ENCODE data around the gene CCDC71. TPM values are rescaled to one million over a fixed set of nuclear protein-coding genes. Genes with fewer than 3 reads are reported as not detected.

The CCDC71 gene
- total RNA-seq, 1 experiment from 2014 or later: 26.0 TPM

GRCh38 chr3:49191741-49192140 is 25.6 kb upstream of the CCDC71 start:
- no peak for DNase-seq (ENCODE audit: unreplicated experiment)
- Mint-ChIP-seq H3K36me3 (ENCODE audit: insufficient read depth, unreplicated experiment) (no peaks in the 10 kb centered on the region), H3K9me3 (ENCODE audit: unreplicated experiment) (no peaks in the 10 kb centered on the region), H3K4me3 (ENCODE audit: unreplicated experiment) (no peak overlapping the region), H3K27me3 (ENCODE audit: insufficient read depth, unreplicated experiment) (no peaks in the 10 kb centered on the region), H3K27ac (ENCODE audit: low read depth, unreplicated experiment) (no peak overlapping the region), H3K4me1 (ENCODE audit: insufficient read depth, unreplicated experiment) (no peaks in the 10 kb centered on the region)
- no peak for TF ChIP-seq CTCF (IDR thresholded peaks at IDR 0.05; ENCODE audit: unreplicated experiment)
- no TSS peak for BruUV-seq (replicated peaks)
- POLR2A ChIA-PET: no interaction called here
- CTCF ChIA-PET: no interaction called here
- intact Hi-C loops (cut with micrococcal nuclease): no loop called here

- H3K36me3 Mint-ChIP-seq (ENCODE audit: insufficient read depth, unreplicated experiment): no peaks in the 10 kb centered on the region
- BruUV-seq (replicated peaks): no TSS peak
- POLR2A ChIA-PET: no interaction called here
- no peak for DNase-seq (ENCODE audit: unreplicated experiment)
- H3K27ac Mint-ChIP-seq (ENCODE audit: low read depth, unreplicated experiment): no peak overlapping the region
- no peaks in the 10 kb centered on the region for H3K27me3 Mint-ChIP-seq (ENCODE audit: insufficient read depth, unreplicated experiment)
- H3K9me3 Mint-ChIP-seq (ENCODE audit: unreplicated experiment): no peaks in the 10 kb centered on the region
- TF ChIP-seq CTCF (IDR thresholded peaks at IDR 0.05; ENCODE audit: unreplicated experiment): no peak
- H3K4me3 Mint-ChIP-seq (ENCODE audit: unreplicated experiment): no peak overlapping the region
- no peaks in the 10 kb centered on the region for H3K4me1 Mint-ChIP-seq (ENCODE audit: insufficient read depth, unreplicated experiment)
- CTCF ChIA-PET: interaction anchor here (3.7 kb wide), 1 partner anchor 13 kb away, joined by 20 read pairs; the partner anchor contains the start of gene KLHDC8B
- intact Hi-C loops (cut with micrococcal nuclease): no loop called here
Measured at GRCh38 chr3:49183873-49184272, 17.7 kb upstream of the CCDC71 start.

GRCh38 chr3:49182682-49183081 is 16.6 kb upstream of the CCDC71 start:
- Mint-ChIP-seq H3K9me3 (ENCODE audit: unreplicated experiment) (no peaks in the 10 kb centered on the region), H3K36me3 (ENCODE audit: insufficient read depth, unreplicated experiment) (no peaks in the 10 kb centered on the region), H3K4me1 (ENCODE audit: insufficient read depth, unreplicated experiment) (no peaks in the 10 kb centered on the region), H3K27me3 (ENCODE audit: insufficient read depth, unreplicated experiment) (no peaks in the 10 kb centered on the region), H3K4me3 (ENCODE audit: unreplicated experiment) (no peak overlapping the region), H3K27ac (ENCODE audit: low read depth, unreplicated experiment) (no peak overlapping the region)
- POLR2A ChIA-PET: no interaction called here
- no TSS peak for BruUV-seq (replicated peaks)
- no peak for TF ChIP-seq CTCF (IDR thresholded peaks at IDR 0.05; ENCODE audit: unreplicated experiment)
- intact Hi-C loops (cut with micrococcal nuclease): no loop called here
- CTCF ChIA-PET: interaction anchor here (0.6 to 3.7 kb wide), 3 partner anchors 12 to 206 kb away, joined by 5 to 20 read pairs (median 6); partner anchors contain the start of gene KLHDC8B
- no peak for DNase-seq (ENCODE audit: unreplicated experiment)

- H3K4me1 Mint-ChIP-seq (ENCODE audit: insufficient read depth, unreplicated experiment): no peaks in the 10 kb centered on the region
- CTCF ChIA-PET: no interaction called here
Measured at GRCh38 chr3:49181351-49181750, 15.2 kb upstream of the CCDC71 start.

More at GRCh38 chr3:49181351-49181750, 15.2 kb upstream of the CCDC71 start:
- no peak for TF ChIP-seq CTCF (IDR thresholded peaks at IDR 0.05; ENCODE audit: unreplicated experiment)
- H3K27ac Mint-ChIP-seq (ENCODE audit: low read depth, unreplicated experiment): no peak overlapping the region
- H3K4me3 Mint-ChIP-seq (ENCODE audit: unreplicated experiment): no peak overlapping the region
- intact Hi-C loops (cut with micrococcal nuclease): no loop called here
- H3K36me3 Mint-ChIP-seq (ENCODE audit: insufficient read depth, unreplicated experiment): no peaks in the 10 kb centered on the region
- no TSS peak for BruUV-seq (replicated peaks)
- POLR2A ChIA-PET: interaction anchor here (0.6 kb wide), 1 partner anchor 13 kb away, joined by 5 read pairs; no protein-coding TSS in a partner anchor
- DNase-seq (ENCODE audit: unreplicated experiment): no peak
- H3K9me3 Mint-ChIP-seq (ENCODE audit: unreplicated experiment): no peaks in the 10 kb centered on the region
- H3K27me3 Mint-ChIP-seq (ENCODE audit: insufficient read depth, unreplicated experiment): no peaks in the 10 kb centered on the region

Data from MCF 10A (cell line).